Measurements from ENCODE around the gene MSANTD7. TPM values are rescaled to one million over a fixed set of nuclear protein-coding genes. Genes with fewer than 3 reads are reported as not detected.

Gene MSANTD7
- total and polyA plus RNA-seq, 11 donors = 1.3 to 8.1 (median 5.6) TPM

- Histone ChIP-seq H3K36me3 (peaks cover 0 to 38% (median 31%) of the 10 kb centered on the region in 9 donors), H3K27me3 (no peaks in the 10 kb centered on the region), H3K4me3 (no peak overlapping the region), H3K4me1 (peaks cover 0 to 29% (median 15%) of the 10 kb centered on the region in 12 donors), H3K27ac (no peak overlapping the region), H3K9me3 (no peaks in the 10 kb centered on the region)
- DNase-seq = no peak
- WGBS, 4 donors = 78 to 84% (median 83%) methylated on average over 2 of the region's 2 CpGs
- no peak for TF ChIP-seq CTCF (IDR thresholded peaks at IDR 0.05)
- TF ChIP-seq POLR2A (IDR thresholded peaks at IDR 0.05) = no peak
- no peak for ATAC-seq
- intact Hi-C loops (cut with DNase I) = loop anchor here in 1 of 10 donors (10.0 kb wide), 1 partner anchor 222 kb away; the partner anchor contains the start of gene RPP38
Measured at GRCh38 chr10:14873090-14873760, 35.1 kb downstream of the MSANTD7 start.

GRCh38 chr10:14875941-14876340 is 37.8 kb downstream of the MSANTD7 start:
- Histone ChIP-seq H3K9me3 (no peaks in the 10 kb centered on the region), H3K4me1 (peaks cover 0 to 36% (median 22%) of the 10 kb centered on the region in 12 donors), H3K27ac (peak overlapping the region in 9 of 12 donors; percentile 96 to 99 (median 97)), H3K4me3 (no peak overlapping the region), H3K27me3 (no peaks in the 10 kb centered on the region), H3K36me3 (peaks cover 0 to 11% (median 5%) of the 10 kb centered on the region in 9 donors)
- WGBS, 4 donors = 94 to 96% (median 95%) methylated on average over 12 of the region's 12 CpGs
- intact Hi-C loops (cut with DNase I) = loop anchor here in 6 of 10 donors (2.0 to 10.0 kb wide), 6 partner anchors 34 to 219 kb away; partner anchors contain the start of genes CDNF (in 5 of the 6), HSPA14 (in 5 of the 6), MSANTD7 (in 5 of the 6) and DCLRE1C (in 2 of the 6)
- TF ChIP-seq CTCF (IDR thresholded peaks at IDR 0.05) = no peak
- no peak for TF ChIP-seq POLR2A (IDR thresholded peaks at IDR 0.05)
- no peak for DNase-seq
- no peak for ATAC-seq

GRCh38 chr10:14876764-14877163 is 38.7 kb downstream of the MSANTD7 start:
- TF ChIP-seq CTCF (IDR thresholded peaks at IDR 0.05) = no peak
- TF ChIP-seq POLR2A (IDR thresholded peaks at IDR 0.05) = no peak
- Histone ChIP-seq H3K4me3 (peak overlapping the region in 11 of 12 donors; percentile 74 to 97 (median 90)), H3K36me3 (peaks cover 0 to 4% (median 0%) of the 10 kb centered on the region in 9 donors), H3K4me1 (peaks cover 0 to 36% (median 22%) of the 10 kb centered on the region in 12 donors), H3K27me3 (no peaks in the 10 kb centered on the region), H3K9me3 (no peaks in the 10 kb centered on the region), H3K27ac (peak overlapping the region; percentile 34 to 99 (median 97))
- intact Hi-C loops (cut with DNase I) = loop anchor here in 6 of 10 donors (2.0 to 10.0 kb wide), 6 partner anchors 34 to 218 kb away; partner anchors contain the start of genes CDNF (in 5 of the 6), HSPA14 (in 5 of the 6), MSANTD7 (in 5 of the 6) and DCLRE1C (in 2 of the 6)
- WGBS, 4 donors = 51 to 73% (median 56%) methylated on average over 9 of the region's 9 CpGs
- DNase-seq (peak in 4 of 5 donors; percentile 27 to 56 (median 36)), ATAC-seq (peak in 1 of 4 donors; percentile 56)

All from heart left ventricle (tissue), 16 donors.